LNCaP clone FGC (cell line): Measurements from ENCODE around the gene CYP2U1.

Experiments used
- DNase-seq: peaks from one replicate; pipeline ENCODE4 v3.0.0-alpha.2; 2011; ENCODE audit warnings: low read depth
- H3K4me3 ChIP-seq: 2 replicates; pipeline ENCODE4 v1.5.1; 2011; ENCODE audit warnings: mild to moderate bottlenecking, low read depth, low read length, control low read depth
- TF ChIP-seq, protein P1 (sequence below): IDR thresholded peaks from 2 replicates; pipeline ENCODE4 v1.5.1; 2012; ENCODE audit warnings: mild to moderate bottlenecking; ENCODE audit not compliant: control insufficient read depth, insufficient read depth; ENCODE audit errors: extremely low read depth

Gene CYP2U1

DNA sequence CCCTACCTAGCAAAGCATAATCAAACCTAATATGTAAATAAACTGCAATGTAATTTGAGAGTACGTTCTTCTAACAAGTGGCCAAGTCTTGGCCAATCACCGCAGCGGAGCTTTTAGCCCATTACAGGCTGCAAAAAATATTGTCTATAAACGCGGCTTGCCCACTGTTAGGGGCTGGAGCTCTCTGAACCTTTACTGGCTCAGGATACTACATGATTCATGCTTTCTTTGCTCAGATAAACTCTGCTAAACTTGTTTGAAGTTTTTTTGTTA lies 57.4 kb downstream of the CYP2U1 start:
- peak overlapping the region; percentile 85 for H3K4me3 ChIP-seq
- TF ChIP-seq, protein P1, sequence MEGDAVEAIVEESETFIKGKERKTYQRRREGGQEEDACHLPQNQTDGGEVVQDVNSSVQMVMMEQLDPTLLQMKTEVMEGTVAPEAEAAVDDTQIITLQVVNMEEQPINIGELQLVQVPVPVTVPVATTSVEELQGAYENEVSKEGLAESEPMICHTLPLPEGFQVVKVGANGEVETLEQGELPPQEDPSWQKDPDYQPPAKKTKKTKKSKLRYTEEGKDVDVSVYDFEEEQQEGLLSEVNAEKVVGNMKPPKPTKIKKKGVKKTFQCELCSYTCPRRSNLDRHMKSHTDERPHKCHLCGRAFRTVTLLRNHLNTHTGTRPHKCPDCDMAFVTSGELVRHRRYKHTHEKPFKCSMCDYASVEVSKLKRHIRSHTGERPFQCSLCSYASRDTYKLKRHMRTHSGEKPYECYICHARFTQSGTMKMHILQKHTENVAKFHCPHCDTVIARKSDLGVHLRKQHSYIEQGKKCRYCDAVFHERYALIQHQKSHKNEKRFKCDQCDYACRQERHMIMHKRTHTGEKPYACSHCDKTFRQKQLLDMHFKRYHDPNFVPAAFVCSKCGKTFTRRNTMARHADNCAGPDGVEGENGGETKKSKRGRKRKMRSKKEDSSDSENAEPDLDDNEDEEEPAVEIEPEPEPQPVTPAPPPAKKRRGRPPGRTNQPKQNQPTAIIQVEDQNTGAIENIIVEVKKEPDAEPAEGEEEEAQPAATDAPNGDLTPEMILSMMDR, result no peak
- peak; percentile 65 for DNase-seq

DNA sequence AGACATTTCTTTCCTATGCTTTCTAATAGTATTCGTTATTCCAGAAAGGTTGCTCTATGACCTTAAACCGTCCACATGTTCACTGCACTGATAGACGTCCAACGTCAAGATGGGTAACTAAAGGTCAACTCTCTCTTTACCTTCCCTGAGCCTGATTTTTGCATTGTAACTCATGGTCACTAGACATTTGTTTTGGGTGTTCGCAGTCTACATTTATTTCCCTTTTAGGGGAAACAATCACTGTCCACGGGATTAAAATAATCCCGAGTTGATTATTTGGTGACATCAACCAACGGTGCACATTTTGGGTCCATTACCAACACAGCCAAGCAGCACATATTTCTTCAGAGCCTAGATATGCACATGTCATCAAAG lies 57.8 kb downstream of the CYP2U1 start:
- peak overlapping the region; percentile 85 for H3K4me3 ChIP-seq
- TF ChIP-seq, protein P1, result no peak
- no peak for DNase-seq

DNA sequence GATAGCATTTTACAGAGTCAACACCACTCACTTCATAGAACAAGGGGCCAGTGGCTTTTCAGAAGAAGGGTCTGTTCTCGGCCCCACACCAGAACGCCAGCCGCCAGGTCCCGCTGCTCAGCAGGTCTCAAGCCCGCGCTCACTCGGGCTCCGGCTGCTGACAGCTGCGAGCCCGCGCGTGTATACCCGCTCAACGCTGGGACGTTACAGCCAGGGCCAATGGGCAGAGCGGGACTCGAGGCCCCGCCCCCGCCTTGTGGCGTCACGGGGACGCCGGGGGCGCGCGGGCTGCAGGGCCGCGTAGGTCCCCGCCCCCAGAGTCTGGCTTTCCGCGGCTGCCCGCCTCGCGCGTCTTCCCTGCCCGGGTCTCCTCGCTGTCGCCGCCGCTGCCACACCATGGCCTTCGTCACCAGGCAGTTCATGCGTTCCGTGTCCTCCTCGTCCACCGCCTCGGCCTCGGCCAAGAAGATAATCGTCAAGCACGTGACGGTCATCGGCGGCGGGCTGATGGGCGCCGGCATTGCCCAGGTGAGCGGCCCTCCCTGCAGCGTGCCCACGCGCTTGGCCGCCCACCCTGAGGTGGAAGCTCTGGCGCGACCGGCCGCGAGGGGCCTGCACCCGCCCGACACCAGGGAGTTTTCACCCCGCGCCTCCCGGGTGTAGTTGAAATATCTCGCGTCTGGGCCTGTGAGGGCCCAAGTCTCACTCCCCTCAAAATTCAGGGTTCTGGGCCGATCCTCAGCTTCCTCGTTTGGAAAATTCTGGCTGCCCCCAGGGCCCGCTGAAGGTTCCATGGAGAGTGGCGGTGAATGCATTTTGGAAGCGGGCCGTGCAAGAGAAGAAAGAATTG lies 58.4 kb downstream of the CYP2U1 start, which contains the start of gene HADH:
HADH (plus strand) TSS at position 353 of the 850 bp plus-strand sequence; CDS start at position 397, 44 bp downstream.
- DNase-seq, result peak; percentile 79
- H3K4me3 ChIP-seq, result peak within 1 kb of the TSS; percentile 85
- TF ChIP-seq, protein P1, result no peak

DNA sequence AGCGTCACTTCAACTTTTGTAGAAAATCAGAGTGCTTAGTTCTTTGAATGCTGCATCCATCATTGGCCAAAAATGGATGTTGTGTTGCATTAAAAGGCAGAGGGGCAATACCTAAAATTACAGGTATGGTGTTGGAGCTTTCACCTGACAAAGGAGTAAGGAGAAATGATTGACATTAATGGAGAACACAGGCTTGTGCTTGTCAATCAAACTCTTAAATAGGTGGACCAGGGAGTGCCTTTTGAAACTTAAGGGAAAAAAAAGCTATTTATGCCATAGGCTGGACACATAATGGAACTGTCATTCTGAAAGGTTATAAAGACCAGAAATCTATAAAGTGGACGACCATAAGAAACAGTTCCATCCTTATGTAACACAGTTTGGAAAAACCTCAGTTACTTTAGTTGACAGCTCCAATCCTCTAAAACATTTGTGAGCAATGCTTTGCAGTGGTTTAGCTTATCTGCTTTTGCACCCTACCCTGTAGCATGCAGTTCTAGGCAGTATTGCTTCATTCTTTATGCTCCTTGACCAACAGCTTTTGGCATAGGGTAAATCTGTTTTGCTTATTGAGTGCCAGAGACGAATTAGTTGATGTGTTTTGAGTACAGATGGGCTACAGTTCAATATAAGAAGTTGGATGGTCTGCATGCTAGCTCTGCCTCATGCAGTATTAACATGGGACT lies 60.7 kb downstream of the CYP2U1 start:
- no peak for DNase-seq
- TF ChIP-seq, protein P1, result no peak
- H3K4me3 ChIP-seq, result no peak overlapping the region

DNA sequence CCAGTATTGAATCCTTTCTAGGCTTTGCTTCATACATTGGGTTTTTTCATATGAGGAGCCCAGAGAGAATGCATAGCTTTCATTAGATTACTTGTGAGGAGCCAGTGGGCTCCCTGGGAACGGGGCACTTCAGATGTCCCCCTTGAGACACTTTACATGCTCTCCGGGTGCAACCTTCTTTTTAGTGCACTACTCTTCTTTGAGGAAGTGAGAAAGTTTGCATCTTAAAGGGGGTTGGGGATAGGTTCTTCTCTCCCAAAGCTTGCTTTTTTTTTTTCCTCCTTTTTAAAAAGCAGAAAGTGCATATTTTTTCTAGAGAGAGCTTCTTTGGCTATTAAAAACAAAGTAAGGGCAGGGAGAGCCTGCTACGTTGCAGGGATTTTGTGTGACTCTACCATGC lies 62.6 kb downstream of the CYP2U1 start:
- DNase-seq, result no peak
- TF ChIP-seq, protein P1, result no peak
- no peak overlapping the region for H3K4me3 ChIP-seq

DNA sequence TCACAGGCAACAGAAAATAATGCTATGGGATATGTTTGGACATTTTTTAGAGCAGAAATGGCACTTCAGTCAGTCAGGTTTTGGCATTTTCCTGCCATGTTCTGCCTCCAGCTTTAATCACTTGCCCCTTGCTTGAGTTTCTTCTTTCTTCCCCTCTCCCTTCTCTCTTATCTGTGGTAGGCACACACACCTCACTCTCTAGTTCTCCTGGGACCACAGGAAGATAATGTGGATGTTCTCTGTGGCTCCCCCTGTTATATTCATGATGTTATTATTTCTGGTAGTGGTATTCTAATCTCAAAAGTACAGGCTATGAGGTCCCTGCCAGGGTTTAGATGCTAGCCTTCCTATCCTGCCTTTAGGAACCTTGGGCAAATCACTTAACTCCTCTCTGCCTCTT lies 63.5 kb downstream of the CYP2U1 start:
- TF ChIP-seq, protein P1, result no peak
- H3K4me3 ChIP-seq, result no peak overlapping the region
- DNase-seq, result no peak
